ENCODE measurements around the gene GAS2L1.
"Not testable (repeated sequence)": the region's sequence is repeated elsewhere in the genome, so short reads cannot be mapped to it uniquely, and the experiment has no call there.

GAS2L1 gene

GRCh38 chr22:29353286-29353685 is 46.8 kb downstream of the GAS2L1 start:
- no peak for DNase-seq (ENCODE audit: low read depth)
- H3K4me3 ChIP-seq (ENCODE audit: low read depth, low read length): no peak overlapping the region

- H3K4me3 ChIP-seq (ENCODE audit: low read depth, low read length): no peak overlapping the region
- DNase-seq (ENCODE audit: low read depth): no peak
Observed at GRCh38 chr22:29353860-29354259, 47.4 kb downstream of the GAS2L1 start.

GRCh38 chr22:29357193-29357890 is 50.9 kb downstream of the GAS2L1 start:
- not testable (repeated sequence) for H3K4me3 ChIP-seq (ENCODE audit: low read depth, low read length); DNase-seq (ENCODE audit: low read depth)

- H3K4me3 ChIP-seq (ENCODE audit: low read depth, low read length): no peak overlapping the region
- DNase-seq (ENCODE audit: low read depth): no peak
Observed at GRCh38 chr22:29359469-29359868, 53.0 kb downstream of the GAS2L1 start.

All from skeletal muscle cell (primary cell).